ENCODE results near the gene FBXO15.

The FBXO15 gene

GRCh38 chr18:74153377-74153776, 5.7 kb upstream of the FBXO15 start:
- DNase-seq (ENCODE audit: low spot score): no peak

GRCh38 chr18:74152857-74153256, 5.2 kb upstream of the FBXO15 start:
- no peak for DNase-seq (ENCODE audit: low spot score)

- DNase-seq (ENCODE audit: low spot score): no peak
Measured at GRCh38 chr18:74152270-74152669, 4.6 kb upstream of the FBXO15 start.

- DNase-seq (ENCODE audit: low spot score): no peak
Measured at GRCh38 chr18:74149878-74150277, 2.2 kb upstream of the FBXO15 start.

- DNase-seq (ENCODE audit: low spot score): no peak
Measured at GRCh38 chr18:74148543-74149070, 973 bp upstream of the FBXO15 start.

- DNase-seq (ENCODE audit: low spot score): no peak
Measured at GRCh38 chr18:74147491-74147778, 199 bp downstream of the FBXO15 start.

- DNase-seq (ENCODE audit: low spot score): no peak
Measured at GRCh38 chr18:74146756-74147155, 878 bp downstream of the FBXO15 start.

- no peak for DNase-seq (ENCODE audit: low spot score)
Measured at GRCh38 chr18:74142252-74142651, 5.4 kb downstream of the FBXO15 start.

- no peak for DNase-seq (ENCODE audit: low spot score)
Measured at GRCh38 chr18:74141667-74142066, 6.0 kb downstream of the FBXO15 start.

GRCh38 chr18:74140582-74140981, 7.1 kb downstream of the FBXO15 start:
- no peak for DNase-seq (ENCODE audit: low spot score)

GRCh38 chr18:74139888-74140287, 7.7 kb downstream of the FBXO15 start:
- peak; percentile 79 for DNase-seq (ENCODE audit: low spot score)

- no peak for DNase-seq (ENCODE audit: low spot score)
Measured at GRCh38 chr18:74139411-74139810, 8.2 kb downstream of the FBXO15 start.

GRCh38 chr18:74137920-74138538, 9.6 kb downstream of the FBXO15 start:
- DNase-seq (ENCODE audit: low spot score): no peak

GRCh38 chr18:74132201-74132600, 15.4 kb downstream of the FBXO15 start:
- DNase-seq (ENCODE audit: low spot score): no peak

GRCh38 chr18:74131124-74131523, 16.5 kb downstream of the FBXO15 start:
- no peak for DNase-seq (ENCODE audit: low spot score)

GRCh38 chr18:74128159-74128558, 19.5 kb downstream of the FBXO15 start:
- DNase-seq (ENCODE audit: low spot score): peak; percentile 50

GRCh38 chr18:74126684-74127655, 20.7 kb downstream of the FBXO15 start:
- DNase-seq (ENCODE audit: low spot score): no peak

- no peak for DNase-seq (ENCODE audit: low spot score)
Measured at GRCh38 chr18:74124642-74125041, 23.0 kb downstream of the FBXO15 start.

- no peak for DNase-seq (ENCODE audit: low spot score)
Measured at GRCh38 chr18:74123200-74123599, 24.4 kb downstream of the FBXO15 start.

GRCh38 chr18:74116633-74117554, 30.7 kb downstream of the FBXO15 start:
- DNase-seq (ENCODE audit: low spot score): no peak

GRCh38 chr18:74115046-74115445, 32.6 kb downstream of the FBXO15 start:
- no peak for DNase-seq (ENCODE audit: low spot score)

GRCh38 chr18:74114116-74114515, 33.5 kb downstream of the FBXO15 start:
- no peak for DNase-seq (ENCODE audit: low spot score)
